Hepatocyte (in vitro differentiated cells): ENCODE results near the gene SMIM44. TPM values are rescaled to one million over a fixed set of nuclear protein-coding genes. Genes with fewer than 3 reads are reported as not detected.
"Not testable (repeated sequence)": the region's sequence is repeated elsewhere in the genome, so short reads cannot be mapped to it uniquely, and the experiment has no call there.

Experiments
- DNase-seq: peaks from one replicate; pipeline ENCODE4 v3.0.0-alpha.2; 2016; ENCODE audit warnings: low spot score
- H2AFZ ChIP-seq: fragments of 200-600 bp; sonication (generic); 2 replicates; pipeline ENCODE4 v1.6.0; 2016; ENCODE audit warnings: antibody characterized with exemption, mild to moderate bottlenecking
- H3K27ac ChIP-seq: fragments of 200-600 bp; sonication (generic); 2 replicates; pipeline ENCODE4 v1.5.1; 2016; ENCODE audit warnings: mild to moderate bottlenecking
- H3K27me3 ChIP-seq: fragments of 200-600 bp; sonication (generic); 2 replicates; pipeline ENCODE4 v1.6.1; 2016
- H3K36me3 ChIP-seq: fragments of 200-600 bp; sonication (generic); replicated peaks from 2 replicates; pipeline ENCODE4 v1.5.1; 2016; ENCODE audit warnings: low read depth; ENCODE audit not compliant: insufficient read depth
- H3K4me1 ChIP-seq: fragments of 200-600 bp; sonication (generic); 2 replicates; pipeline ENCODE4 v1.5.1; 2016; ENCODE audit warnings: mild to moderate bottlenecking, moderate library complexity; ENCODE audit not compliant: insufficient read depth
- H3K4me2 ChIP-seq: fragments of 200-600 bp; sonication (generic); 2 replicates; pipeline ENCODE4 v1.6.0; 2016
- H3K4me3 ChIP-seq: fragments of 200-600 bp; sonication (generic); 2 replicates; pipeline ENCODE4 v1.5.1; 2016; ENCODE audit warnings: mild to moderate bottlenecking
- H3K79me2 ChIP-seq: fragments of 200-600 bp; sonication (generic); 2 replicates; pipeline ENCODE4 v1.6.0; 2017; ENCODE audit warnings: mild to moderate bottlenecking
- H3K9me2 ChIP-seq: fragments of 200-600 bp; sonication (generic); replicated peaks from 2 replicates; pipeline ENCODE4 v1.6.0; 2017; ENCODE audit warnings: mild to moderate bottlenecking; ENCODE audit not compliant: insufficient read depth
- H3K9me3 ChIP-seq: fragments of 200-600 bp; sonication (generic); 2 replicates; pipeline ENCODE4 v1.5.1; 2016; ENCODE audit warnings: low read depth, mild to moderate bottlenecking
- H4K20me1 ChIP-seq: fragments of 200-600 bp; sonication (generic); 2 replicates; pipeline ENCODE4 v1.6.0; 2016; ENCODE audit warnings: mild to moderate bottlenecking; ENCODE audit not compliant: insufficient read depth, poor library complexity, severe bottlenecking
- EZH2 ChIP-seq: fragments of 200-600 bp; sonication (generic); IDR thresholded peaks from 2 replicates; pipeline ENCODE4 v1.6.1; 2016; ENCODE audit warnings: antibody characterized with exemption, mild to moderate bottlenecking, borderline replicate concordance
- EZH2phosphoT487 ChIP-seq: fragments of 200-600 bp; sonication (generic); IDR thresholded peaks from one replicate; pipeline ENCODE4 v1.6.1; 2018; ENCODE audit warnings: antibody characterized with exemption, mild to moderate bottlenecking, low read depth, moderate library complexity; ENCODE audit not compliant: unreplicated experiment, severe bottlenecking
- WGBS: methylation state at CpG from one replicate; pipeline ENCODE4 v1.1.6; 2016; ENCODE audit warnings: low lambda C conversion rate; ENCODE audit errors: missing lambda C conversion rate; 5-methylcytosine and 5-hydroxymethylcytosine counted together
- polyA plus RNA-seq: library from polyadenylated mRNA; unstranded; fragments of >200 nt; fragmentation: Nextera tagmentation; extraction: Ambion mirVana; gene quantifications from 2 replicates; pipeline ENCODE4 v1.2.1, GENCODE V29; 2016
- total RNA-seq: library from RNA; depleted of rRNA; stranded (reverse); fragments of >200 nt; gene quantifications from 2 replicates; pipeline ENCODE4 v1.2.3, GENCODE V29; 2014
- TF ChIP-seq, protein P1 (sequence below): fragments of 200-600 bp; sonication (generic); IDR thresholded peaks from 2 replicates; pipeline ENCODE4 v1.5.1; 2016; ENCODE audit warnings: antibody characterized with exemption, mild to moderate bottlenecking; ENCODE audit not compliant: poor library complexity

SMIM44 gene
- total and polyA plus RNA-seq, 2 experiments from 2014 or later: not detected

DNA sequence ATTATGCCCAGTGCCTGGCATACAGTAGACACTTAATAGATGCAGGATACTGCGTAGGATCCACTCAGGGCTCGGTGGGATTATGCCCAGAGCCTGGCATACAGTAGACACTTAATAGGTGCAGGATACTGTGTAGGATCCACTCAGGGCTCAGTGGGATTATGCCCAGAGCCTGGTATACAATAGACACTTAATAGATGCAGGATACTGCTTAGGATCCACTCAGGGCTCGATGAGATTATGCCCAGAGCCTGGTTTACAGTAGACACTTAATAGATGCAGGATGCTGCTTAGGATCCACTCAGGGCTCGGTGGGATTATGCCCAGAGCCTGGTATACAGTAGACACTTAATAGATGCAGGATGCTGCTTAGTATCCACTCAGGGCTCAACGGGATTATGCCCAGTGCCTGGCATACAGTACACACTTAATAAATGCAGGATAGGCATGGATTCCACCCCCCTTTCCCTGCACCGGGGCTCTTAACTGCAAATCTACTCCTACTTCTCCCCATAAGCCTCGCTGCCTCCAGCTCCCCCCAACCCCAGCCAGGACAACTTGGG lies 27.8 kb downstream of the SMIM44 start:
- no peaks in the 10 kb centered on the region for H3K27me3 ChIP-seq
- H2AFZ ChIP-seq: no peak overlapping the region
- H4K20me1 ChIP-seq: no peaks in the 10 kb centered on the region
- WGBS: 86% methylated on average over 6 of the region's 7 CpGs
- no peaks in the 10 kb centered on the region for H3K9me2 ChIP-seq
- H3K27ac ChIP-seq: no peak overlapping the region
- H3K36me3 ChIP-seq: no peaks in the 10 kb centered on the region
- TF ChIP-seq, protein P1, sequence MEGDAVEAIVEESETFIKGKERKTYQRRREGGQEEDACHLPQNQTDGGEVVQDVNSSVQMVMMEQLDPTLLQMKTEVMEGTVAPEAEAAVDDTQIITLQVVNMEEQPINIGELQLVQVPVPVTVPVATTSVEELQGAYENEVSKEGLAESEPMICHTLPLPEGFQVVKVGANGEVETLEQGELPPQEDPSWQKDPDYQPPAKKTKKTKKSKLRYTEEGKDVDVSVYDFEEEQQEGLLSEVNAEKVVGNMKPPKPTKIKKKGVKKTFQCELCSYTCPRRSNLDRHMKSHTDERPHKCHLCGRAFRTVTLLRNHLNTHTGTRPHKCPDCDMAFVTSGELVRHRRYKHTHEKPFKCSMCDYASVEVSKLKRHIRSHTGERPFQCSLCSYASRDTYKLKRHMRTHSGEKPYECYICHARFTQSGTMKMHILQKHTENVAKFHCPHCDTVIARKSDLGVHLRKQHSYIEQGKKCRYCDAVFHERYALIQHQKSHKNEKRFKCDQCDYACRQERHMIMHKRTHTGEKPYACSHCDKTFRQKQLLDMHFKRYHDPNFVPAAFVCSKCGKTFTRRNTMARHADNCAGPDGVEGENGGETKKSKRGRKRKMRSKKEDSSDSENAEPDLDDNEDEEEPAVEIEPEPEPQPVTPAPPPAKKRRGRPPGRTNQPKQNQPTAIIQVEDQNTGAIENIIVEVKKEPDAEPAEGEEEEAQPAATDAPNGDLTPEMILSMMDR: no peak
- TF ChIP-seq EZH2 (no peak), EZH2phosphoT487 (no peak)
- peaks cover 31% of the 10 kb centered on the region for H3K4me1 ChIP-seq
- no peaks in the 10 kb centered on the region for H3K79me2 ChIP-seq
- H3K4me2 ChIP-seq: no peak overlapping the region
- H3K9me3 ChIP-seq: no peaks in the 10 kb centered on the region
- no peak for DNase-seq
- H3K4me3 ChIP-seq: no peak overlapping the region

DNA sequence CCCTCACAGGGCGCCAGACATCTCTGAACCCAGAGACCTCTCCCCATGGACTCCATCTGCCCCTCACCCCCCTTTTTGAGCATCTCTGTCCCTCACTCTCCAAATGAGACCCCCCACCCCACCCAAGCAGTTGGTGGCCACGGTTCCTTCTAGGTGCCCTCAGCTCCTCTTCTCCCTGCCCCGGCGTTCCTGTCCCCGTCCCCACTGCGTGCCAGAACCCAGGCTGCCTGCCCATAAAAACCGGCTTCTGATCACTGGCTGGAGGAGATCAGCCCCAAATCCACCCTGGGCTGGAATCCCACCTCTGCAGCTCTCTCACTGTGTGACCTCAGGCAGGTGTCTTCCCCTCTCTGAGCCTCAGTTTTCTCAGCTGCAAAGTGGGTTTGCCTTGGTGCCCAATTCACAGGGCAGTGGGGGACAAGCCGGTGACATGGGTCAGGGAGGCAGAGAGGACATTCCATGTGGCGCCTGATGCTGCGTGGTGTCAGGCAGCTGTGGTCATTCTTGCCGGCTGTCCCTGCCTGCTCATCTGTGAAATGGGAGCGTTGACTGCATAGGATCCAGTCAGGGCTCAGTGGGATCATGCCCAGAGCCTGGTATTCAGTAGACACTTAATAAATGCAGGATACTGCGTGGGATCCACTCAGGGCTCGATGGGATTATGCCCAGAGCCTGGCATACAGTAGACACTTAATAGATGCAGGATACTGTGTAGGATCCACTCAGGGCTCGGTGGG lies 28.4 kb downstream of the SMIM44 start:
- Histone ChIP-seq H3K79me2 (no peaks in the 10 kb centered on the region), H3K4me3 (no peak overlapping the region), H3K9me3 (no peaks in the 10 kb centered on the region), H3K27me3 (no peaks in the 10 kb centered on the region), H4K20me1 (no peaks in the 10 kb centered on the region), H2AFZ (no peak overlapping the region), H3K4me2 (no peak overlapping the region), H3K27ac (no peak overlapping the region), H3K36me3 (no peaks in the 10 kb centered on the region), H3K9me2 (no peaks in the 10 kb centered on the region), H3K4me1 (peaks cover 28% of the 10 kb centered on the region)
- no peak for DNase-seq
- 99% methylated on average over 15 of the region's 15 CpGs for WGBS
- TF ChIP-seq, protein P1: no peak
- TF ChIP-seq EZH2 (no peak), EZH2phosphoT487 (no peak)

DNA sequence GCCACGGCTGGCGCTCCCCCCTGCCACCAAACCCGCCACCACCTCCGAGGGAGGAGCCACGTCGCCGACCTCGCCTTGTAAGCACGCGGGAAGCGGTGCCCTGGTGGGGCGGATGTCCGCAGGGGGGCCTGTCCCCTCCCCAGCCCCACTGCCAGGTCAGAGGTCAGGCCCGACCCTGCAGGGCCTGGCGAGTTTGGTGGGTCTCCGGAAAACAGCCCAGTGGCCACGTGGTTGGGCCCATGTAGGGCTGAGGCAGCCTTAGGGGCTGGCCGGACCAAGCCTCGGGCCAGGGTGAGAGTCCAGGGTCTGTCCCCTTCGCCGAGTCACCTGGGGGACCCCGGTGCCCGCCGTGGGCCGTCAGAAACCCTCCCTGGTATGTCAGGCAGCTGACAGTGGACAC lies 29.4 kb downstream of the SMIM44 start:
- TF ChIP-seq, protein P1: no peak
- TF ChIP-seq EZH2phosphoT487 (no peak), EZH2 (no peak)
- Histone ChIP-seq H3K79me2 (no peaks in the 10 kb centered on the region), H4K20me1 (no peaks in the 10 kb centered on the region), H3K4me2 (no peak overlapping the region), H3K27me3 (no peaks in the 10 kb centered on the region), H3K9me3 (no peaks in the 10 kb centered on the region), H2AFZ (no peak overlapping the region), H3K36me3 (no peaks in the 10 kb centered on the region), H3K27ac (no peak overlapping the region), H3K9me2 (no peaks in the 10 kb centered on the region), H3K4me1 (peaks cover 22% of the 10 kb centered on the region), H3K4me3 (no peak overlapping the region)
- no peak for DNase-seq
- WGBS: 90% methylated on average over 21 of the region's 25 CpGs

DNA sequence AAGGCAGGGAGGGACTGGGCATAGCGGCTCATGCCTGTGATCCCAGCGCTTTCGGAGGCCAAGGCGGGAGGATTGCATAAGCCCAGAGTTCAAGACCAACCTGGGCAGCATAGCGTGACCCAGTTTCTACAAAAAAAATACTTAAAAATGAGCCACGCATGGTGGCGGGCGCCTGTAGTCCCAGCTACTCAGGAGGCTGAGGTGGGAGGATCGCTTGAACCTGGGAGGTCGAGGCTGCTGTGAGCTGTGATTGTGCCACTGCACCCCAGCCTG lies 30.4 kb downstream of the SMIM44 start:
- not testable (repeated sequence) for H3K9me2 ChIP-seq, H3K9me3 ChIP-seq, H3K4me2 ChIP-seq, H3K79me2 ChIP-seq, H3K27me3 ChIP-seq, H3K27ac ChIP-seq, H4K20me1 ChIP-seq, H3K4me3 ChIP-seq, DNase-seq, H2AFZ ChIP-seq, H3K36me3 ChIP-seq
- 98% methylated on average over 10 of the region's 10 CpGs for WGBS
- peaks cover 12% of the 10 kb centered on the region for H3K4me1 ChIP-seq
